Astrocyte (in vitro differentiated cells and primary cell): Measurements from ENCODE around the gene DTNBP1. TPM values are rescaled to one million over a fixed set of nuclear protein-coding genes. Genes with fewer than 3 reads are reported as not detected.
A peak's percentile ranks its signal among the peaks of the same experiment; 100 is the strongest.

Experiments used
- DNase-seq: peaks from one replicate; pipeline ENCODE4 v3.0.0-alpha.2; 2010; ENCODE audit warnings: low read depth
- FAIRE-seq: peaks from 2 replicates; lab custom pipeline; 2011; peaks lifted over from hg19 to GRCh38; lab: Jason Lieb, UNC
- H2AFZ ChIP-seq: 2 replicates; pipeline ENCODE4 v1.6.0; 2012; ENCODE audit warnings: low read depth, low read length, inconsistent platforms
- H3K27ac ChIP-seq: 2 replicates; pipeline ENCODE4 v1.5.1; 2011; ENCODE audit warnings: low read depth, low read length, inconsistent platforms
- H3K27me3 ChIP-seq: 2 replicates; pipeline ENCODE4 v1.6.0; 2011; ENCODE audit warnings: low read length, inconsistent platforms; ENCODE audit not compliant: insufficient read depth
- H3K36me3 ChIP-seq: 2 replicates; pipeline ENCODE4 v1.5.1; 2011; ENCODE audit warnings: low read length, inconsistent platforms; ENCODE audit not compliant: insufficient read depth
- H3K4me1 ChIP-seq: 2 replicates; pipeline ENCODE4 v1.5.1; 2011; ENCODE audit warnings: low read length, inconsistent platforms; ENCODE audit not compliant: insufficient read depth
- H3K4me2 ChIP-seq: 2 replicates; pipeline ENCODE4 v1.6.0; 2012; ENCODE audit warnings: low read length, inconsistent platforms
- H3K4me3 ChIP-seq: 2 replicates; pipeline ENCODE4 v1.5.1; 2011; ENCODE audit warnings: low read depth, mild to moderate bottlenecking, low read length, inconsistent platforms; ENCODE audit not compliant: insufficient read depth
- H3K79me2 ChIP-seq: 2 replicates; pipeline ENCODE4 v1.6.0; 2012; ENCODE audit warnings: mild to moderate bottlenecking, low read length, inconsistent platforms; ENCODE audit not compliant: insufficient read depth
- H3K9ac ChIP-seq: 2 replicates; pipeline ENCODE4 v1.6.0; 2012; ENCODE audit warnings: mild to moderate bottlenecking, low read length, inconsistent platforms
- H3K9me3 ChIP-seq: 2 replicates; pipeline ENCODE4 v1.5.1; 2012; ENCODE audit warnings: low read depth, mild to moderate bottlenecking, low read length, inconsistent platforms; ENCODE audit not compliant: insufficient read depth
- H4K20me1 ChIP-seq: 2 replicates; pipeline ENCODE4 v1.6.0; 2012; ENCODE audit warnings: low read length, inconsistent platforms; ENCODE audit not compliant: insufficient read depth
- H3K27ac Mint-ChIP-seq: one replicate; pipeline ENCODE4 v1.8.0; 2021; ENCODE audit warnings: mild to moderate bottlenecking, mixed read lengths; ENCODE audit not compliant: unreplicated experiment
- H3K27me3 Mint-ChIP-seq: one replicate; pipeline ENCODE4 v1.8.0; 2021; ENCODE audit warnings: low read depth, mixed read lengths; ENCODE audit not compliant: unreplicated experiment
- H3K36me3 Mint-ChIP-seq: one replicate; pipeline ENCODE4 v1.8.0; 2021; ENCODE audit warnings: low read depth, mixed read lengths; ENCODE audit not compliant: unreplicated experiment
- H3K4me1 Mint-ChIP-seq: one replicate; pipeline ENCODE4 v1.8.0; 2021; ENCODE audit warnings: low read depth, mixed read lengths; ENCODE audit not compliant: unreplicated experiment
- H3K4me3 Mint-ChIP-seq: one replicate; pipeline ENCODE4 v1.8.0; 2021; ENCODE audit warnings: mild to moderate bottlenecking, moderate library complexity, mixed read lengths; ENCODE audit not compliant: unreplicated experiment
- H3K9me3 Mint-ChIP-seq: one replicate; pipeline ENCODE4 v1.8.0; 2021; ENCODE audit warnings: mild to moderate bottlenecking, mixed read lengths; ENCODE audit not compliant: unreplicated experiment
- CTCF ChIP-seq: IDR thresholded peaks from 2 replicates; pipeline ENCODE4 v1.5.1; 2011; ENCODE audit warnings: low read depth, mild to moderate bottlenecking, inconsistent platforms, low read length, moderate library complexity; ENCODE audit not compliant: insufficient read depth
- EZH2 ChIP-seq: IDR thresholded peaks from 2 replicates; pipeline ENCODE4 v1.6.1; 2012; ENCODE audit warnings: mild to moderate bottlenecking, low read length, inconsistent platforms; ENCODE audit not compliant: insufficient read depth
- total RNA-seq: library from RNA; stranded (reverse); gene quantifications from 2 replicates; pipeline ENCODE4 v1.2.1, GENCODE V29; 2021

DTNBP1 gene
- total RNA-seq, 1 donor from 2014 or later = 13.0 TPM

GRCh38 chr6:15623276-15624116 is 39.3 kb downstream of the DTNBP1 start:
- Mint-ChIP-seq H3K36me3 (no peaks in the 10 kb centered on the region), H3K27me3 (no peaks in the 10 kb centered on the region), H3K4me3 (no peak overlapping the region), H3K27ac (no peak overlapping the region), H3K4me1 (peaks cover 13% of the 10 kb centered on the region), H3K9me3 (no peaks in the 10 kb centered on the region)
- Histone ChIP-seq H3K36me3 (no peaks in the 10 kb centered on the region), H2AFZ (no peak overlapping the region), H4K20me1 (peaks cover 10% of the 10 kb centered on the region), H3K4me1 (peaks cover 4% of the 10 kb centered on the region), H3K9ac (no peak overlapping the region), H3K4me3 (no peak overlapping the region), H3K27me3 (no peaks in the 10 kb centered on the region), H3K9me3 (no peaks in the 10 kb centered on the region), H3K79me2 (no peaks in the 10 kb centered on the region), H3K4me2 (no peak overlapping the region), H3K27ac (no peak overlapping the region)
- FAIRE-seq (peak; percentile 5), DNase-seq (no peak)
- TF ChIP-seq CTCF = peak; percentile 35
- no peak for TF ChIP-seq EZH2

DNA sequence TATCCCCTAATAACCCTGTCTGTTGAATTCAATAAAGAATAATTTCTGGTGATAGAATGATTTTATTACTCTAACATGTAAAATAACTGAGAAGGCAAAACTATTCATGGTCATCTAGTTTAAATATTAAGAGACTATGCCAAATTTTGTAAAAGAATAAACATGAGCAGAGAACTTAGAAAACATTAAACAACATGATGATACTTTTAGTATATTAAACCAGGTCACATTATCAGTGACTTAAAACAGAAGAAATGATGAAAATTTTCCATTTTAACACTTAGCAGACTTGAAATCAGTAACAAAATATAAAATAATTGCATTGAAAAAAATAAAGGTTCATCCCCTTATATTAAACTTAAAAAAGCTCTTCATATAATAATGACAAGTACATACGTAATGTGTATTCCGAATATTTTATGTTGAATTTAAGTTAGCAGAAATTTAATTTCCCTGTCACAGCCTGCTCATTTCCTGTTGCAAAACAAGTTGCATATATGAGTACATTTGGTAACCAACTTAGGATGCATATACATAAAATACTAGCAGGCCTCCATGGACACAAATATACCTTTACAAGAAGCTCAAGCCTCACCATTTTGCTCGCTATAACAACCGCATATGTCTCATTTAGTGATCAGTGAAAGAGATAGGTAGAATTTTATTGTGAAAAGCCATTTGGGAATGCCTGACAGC is 40.6 kb downstream of the DTNBP1 start:
- H3K27ac ChIP-seq = no peak overlapping the region
- FAIRE-seq = no peak
- no peak for TF ChIP-seq EZH2
- no peak for TF ChIP-seq CTCF
- H3K36me3 ChIP-seq = no peaks in the 10 kb centered on the region
- Mint-ChIP-seq H3K4me3 (peak overlapping the region; percentile 55), H3K27me3 (no peaks in the 10 kb centered on the region), H3K4me1 (peaks cover 13% of the 10 kb centered on the region), H3K36me3 (no peaks in the 10 kb centered on the region), H3K9me3 (no peaks in the 10 kb centered on the region), H3K27ac (peak overlapping the region; percentile 80)
- DNase-seq = no peak
- H3K4me3 ChIP-seq = no peak overlapping the region
- H4K20me1 ChIP-seq = peaks cover 10% of the 10 kb centered on the region
- no peak overlapping the region for H2AFZ ChIP-seq
- H3K79me2 ChIP-seq = no peaks in the 10 kb centered on the region
- no peaks in the 10 kb centered on the region for H3K9me3 ChIP-seq
- no peaks in the 10 kb centered on the region for H3K27me3 ChIP-seq
- peaks cover 4% of the 10 kb centered on the region for H3K4me1 ChIP-seq
- H3K4me2 ChIP-seq = no peak overlapping the region
- no peak overlapping the region for H3K9ac ChIP-seq
